Stimulated activated CD8-positive, alpha-beta memory T cell treated with anti-CD3 and anti-CD28 coated beads, Interleukin-2, amount 100 ng/mL, for 48 hours (primary cell): Measurements from ENCODE around the gene MRPL20.
"Not testable (repeated sequence)": the region's sequence is repeated elsewhere in the genome, so short reads cannot be mapped to it uniquely, and the experiment has no call there.

Source experiments
- DNase-seq, 2 donors: peaks; one replicate each; pipeline ENCODE4 v3.0.0-alpha.2; 2020; ENCODE audit warnings: low read depth in 2 of 2

Gene MRPL20

DNA sequence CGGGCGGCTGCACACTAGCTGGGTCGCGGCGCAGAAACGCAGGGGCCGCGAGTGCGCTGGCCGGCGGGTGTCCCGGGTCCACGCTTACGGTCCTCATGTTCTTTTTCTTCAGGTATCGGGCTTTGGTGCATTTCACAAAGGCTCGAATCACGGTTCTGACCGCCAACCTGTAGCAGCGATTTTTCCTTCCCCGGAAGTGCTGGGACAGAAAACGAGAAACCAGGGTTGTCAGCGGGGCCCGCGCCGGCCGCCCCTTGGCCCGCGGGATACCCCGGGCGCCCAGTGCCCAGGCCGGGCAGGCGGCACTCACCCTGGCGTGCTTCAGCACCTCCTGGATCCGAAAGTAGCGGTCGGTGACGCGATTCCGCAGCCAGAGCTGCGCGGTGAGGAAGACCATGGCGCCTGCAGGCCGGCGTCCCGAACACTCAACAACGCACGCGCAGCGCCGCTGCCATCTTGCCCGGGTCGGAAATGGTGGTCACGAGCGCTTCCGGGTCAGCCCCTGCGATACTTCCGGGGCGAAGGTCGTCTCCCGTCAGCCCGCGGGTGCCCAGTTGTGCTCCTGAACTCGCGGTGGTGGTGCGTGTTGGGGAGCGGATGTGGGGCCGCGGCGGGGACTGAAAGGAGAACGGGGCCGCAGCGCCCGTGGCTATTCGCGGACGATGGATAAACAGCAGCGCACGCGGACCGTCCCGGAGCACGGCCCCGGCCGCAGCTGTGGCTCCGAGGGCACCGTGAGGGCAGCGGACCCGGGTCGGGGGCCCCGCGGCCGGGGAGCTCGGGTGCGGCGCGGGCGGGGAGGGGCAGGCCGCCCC lies at the start of gene MRPL20:
TSS of gene MRPL20 (minus strand) at position 473 of the 815 bp plus-strand sequence. CDS start at position 397, 76 bp downstream.
- DNase-seq, result peak; percentile 92 to 93

DNA sequence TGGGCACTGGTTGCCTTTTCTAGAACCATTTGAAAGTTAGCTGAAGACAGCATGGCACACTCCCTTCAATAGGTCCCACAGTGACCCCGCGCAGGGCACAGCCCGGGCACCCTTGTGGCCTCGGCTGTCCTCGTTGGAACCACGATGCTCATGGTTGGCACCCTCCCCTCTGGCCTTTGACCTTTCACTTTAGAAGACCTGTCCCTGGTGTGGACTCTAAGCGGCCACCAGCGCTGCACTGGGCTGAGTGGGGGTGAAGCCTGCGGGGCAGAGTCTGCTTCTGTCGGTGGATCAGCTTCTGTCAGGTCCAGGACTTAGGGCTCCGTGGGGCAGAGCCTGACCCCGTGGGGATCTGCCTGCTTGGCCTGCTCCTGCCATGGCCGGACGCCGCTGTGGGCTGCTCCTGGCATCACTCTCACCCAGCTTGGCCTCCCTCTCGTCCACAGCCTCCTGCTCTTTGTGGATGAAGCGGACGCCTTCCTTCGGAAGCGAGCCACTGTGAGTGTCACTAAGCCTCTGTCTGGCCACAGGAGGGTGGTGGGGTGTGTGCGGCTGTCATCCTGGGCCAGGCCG lies 49.7 kb upstream of the MRPL20 start:
- not testable (repeated sequence) for DNase-seq

DNA sequence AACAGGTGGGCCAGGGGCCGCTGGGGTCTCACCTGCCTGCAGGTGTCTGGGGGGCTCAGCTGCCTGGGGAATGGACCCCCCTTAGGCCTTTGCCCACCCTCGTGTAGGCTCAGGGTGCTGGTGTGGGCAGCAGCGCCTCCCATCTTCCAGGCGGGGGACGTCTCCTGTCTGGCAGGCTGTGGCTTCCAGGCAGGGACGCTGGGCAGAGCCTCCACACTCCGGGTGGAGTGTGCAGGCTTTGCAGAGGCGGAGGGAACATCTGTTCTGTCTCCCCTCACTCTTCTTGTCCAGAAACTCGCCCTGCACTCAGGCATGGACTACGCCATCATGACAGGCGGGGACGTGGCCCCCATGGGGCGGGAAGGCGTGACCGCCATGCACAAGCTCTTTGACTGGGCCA lies 48.8 kb upstream of the MRPL20 start:
- DNase-seq, result not testable (repeated sequence)

DNA sequence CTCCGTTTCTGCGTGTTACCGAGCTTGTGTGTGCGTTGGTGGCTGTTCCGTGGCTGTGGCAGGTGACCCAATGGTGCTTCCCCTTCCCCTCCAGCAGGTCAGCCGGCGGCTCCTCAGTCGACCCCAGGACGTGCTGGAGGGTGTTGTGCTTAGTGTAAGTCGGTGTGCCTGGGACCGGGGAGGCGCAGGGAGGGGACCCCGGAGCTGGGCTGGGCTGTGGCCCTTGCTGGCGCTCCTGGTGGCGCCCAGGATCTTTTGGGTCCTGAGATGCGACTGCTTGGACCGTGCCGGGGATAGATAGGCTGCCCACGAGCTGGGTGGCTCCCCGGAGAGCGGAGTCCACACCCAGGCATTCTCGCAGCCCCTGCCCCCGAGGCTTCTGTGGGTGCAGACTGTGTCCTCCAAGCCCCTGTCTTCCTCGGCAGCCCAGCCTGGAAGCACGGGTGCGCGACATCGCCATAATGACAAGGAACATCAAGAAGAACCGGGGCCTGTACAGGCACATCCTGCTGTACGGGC lies 48.3 kb upstream of the MRPL20 start:
- DNase-seq, result no peak

DNA sequence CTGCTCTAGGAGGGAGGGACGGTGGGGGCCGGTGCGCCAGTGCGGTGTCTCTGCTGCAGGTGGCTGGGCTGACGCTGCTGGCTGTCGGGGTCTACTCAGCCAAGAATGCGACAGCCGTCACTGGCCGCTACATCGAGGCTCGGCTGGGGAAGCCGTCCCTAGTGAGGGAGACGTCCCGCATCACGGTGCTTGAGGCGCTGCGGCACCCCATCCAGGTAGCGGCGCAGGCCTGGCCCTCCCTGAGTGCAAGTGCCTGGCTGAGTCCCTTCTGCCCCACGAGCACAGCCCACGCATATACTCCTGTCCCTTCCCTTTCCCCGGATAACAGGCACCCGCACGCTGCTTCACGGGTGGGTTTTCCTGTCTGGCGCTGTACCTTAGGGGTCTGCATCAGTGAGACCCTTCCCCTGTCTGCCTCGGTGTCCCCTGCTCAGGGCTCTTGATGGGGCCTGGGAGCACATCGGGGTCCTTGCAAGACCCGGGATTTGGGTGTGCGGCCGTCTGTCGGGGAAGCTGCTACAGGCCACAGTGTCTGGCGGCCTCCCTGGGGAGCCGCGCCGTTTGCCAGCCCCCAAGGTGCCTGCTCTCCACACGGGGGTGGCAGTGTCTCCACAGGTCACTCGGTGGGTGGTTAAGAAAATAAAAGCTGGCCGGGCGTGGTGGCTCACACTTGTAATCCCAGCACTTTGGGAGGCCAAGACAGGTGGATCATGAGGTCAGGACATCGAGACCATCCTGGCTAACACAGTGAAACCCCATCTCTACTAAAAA lies 47.4 kb upstream of the MRPL20 start:
- not testable (repeated sequence) for DNase-seq

DNA sequence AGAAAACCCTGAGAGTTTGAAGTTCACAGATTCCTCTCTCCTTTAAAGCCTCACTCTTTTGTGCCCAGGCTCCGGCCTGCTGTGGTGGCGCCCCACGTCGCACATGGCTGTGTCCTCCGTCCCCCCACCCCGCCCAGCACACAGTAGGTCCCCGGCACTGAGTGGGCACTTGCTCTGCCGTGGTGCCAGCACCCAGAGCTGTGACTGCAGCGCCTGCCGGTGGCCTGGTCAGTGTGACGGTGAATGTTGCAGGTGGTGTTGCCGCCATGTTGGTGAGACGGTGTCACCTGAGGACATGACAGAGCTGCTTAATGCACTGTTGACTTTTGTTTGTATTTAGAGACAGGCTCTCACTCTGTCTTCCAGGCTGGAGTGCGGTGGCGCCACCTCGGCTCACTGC lies 45.8 kb upstream of the MRPL20 start:
- DNase-seq, result no peak

DNA sequence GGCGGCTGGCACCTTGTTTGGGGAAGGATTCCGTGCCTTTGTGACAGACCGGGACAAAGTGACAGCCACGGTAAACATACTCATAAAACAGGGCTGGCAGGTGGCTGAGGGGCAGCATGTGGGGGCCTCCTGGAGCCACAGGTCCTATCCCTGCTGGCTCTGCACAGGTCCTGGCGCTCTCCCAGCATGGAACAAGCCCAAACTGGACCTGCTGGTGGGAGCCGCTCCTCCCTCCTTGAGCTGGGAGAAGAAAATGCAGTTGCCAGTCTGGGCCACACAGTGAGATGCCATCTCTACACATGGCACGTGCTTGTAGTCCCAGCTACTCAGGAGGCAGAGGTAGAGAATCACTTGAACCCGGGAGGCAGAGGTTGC lies 45.3 kb upstream of the MRPL20 start:
- DNase-seq, result not testable (repeated sequence)

- DNase-seq, result no peak
These were observed 44.7 kb upstream of the MRPL20 start for GRCh38 chr1:1451696-1452364.

DNA sequence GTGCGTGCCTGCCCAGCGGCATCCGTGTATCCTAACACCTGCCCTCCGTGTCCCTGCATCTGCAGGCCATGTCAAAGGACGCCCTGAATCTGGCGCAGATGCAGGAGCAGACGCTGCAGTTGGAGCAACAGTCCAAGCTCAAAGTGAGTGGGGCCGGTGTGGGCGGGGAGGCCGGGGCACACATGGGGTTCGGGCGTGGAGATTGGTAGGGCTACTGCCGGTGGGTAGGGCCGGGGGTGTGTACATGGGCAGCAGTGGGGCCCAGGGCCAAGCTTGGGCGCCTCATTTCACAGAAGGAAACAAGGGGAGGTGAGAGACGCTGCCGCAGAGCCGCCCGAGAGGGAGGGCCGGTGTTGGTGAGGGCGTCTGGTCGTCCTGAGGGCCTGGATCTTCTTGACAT lies 43.5 kb upstream of the MRPL20 start:
- not testable (repeated sequence) for DNase-seq

DNA sequence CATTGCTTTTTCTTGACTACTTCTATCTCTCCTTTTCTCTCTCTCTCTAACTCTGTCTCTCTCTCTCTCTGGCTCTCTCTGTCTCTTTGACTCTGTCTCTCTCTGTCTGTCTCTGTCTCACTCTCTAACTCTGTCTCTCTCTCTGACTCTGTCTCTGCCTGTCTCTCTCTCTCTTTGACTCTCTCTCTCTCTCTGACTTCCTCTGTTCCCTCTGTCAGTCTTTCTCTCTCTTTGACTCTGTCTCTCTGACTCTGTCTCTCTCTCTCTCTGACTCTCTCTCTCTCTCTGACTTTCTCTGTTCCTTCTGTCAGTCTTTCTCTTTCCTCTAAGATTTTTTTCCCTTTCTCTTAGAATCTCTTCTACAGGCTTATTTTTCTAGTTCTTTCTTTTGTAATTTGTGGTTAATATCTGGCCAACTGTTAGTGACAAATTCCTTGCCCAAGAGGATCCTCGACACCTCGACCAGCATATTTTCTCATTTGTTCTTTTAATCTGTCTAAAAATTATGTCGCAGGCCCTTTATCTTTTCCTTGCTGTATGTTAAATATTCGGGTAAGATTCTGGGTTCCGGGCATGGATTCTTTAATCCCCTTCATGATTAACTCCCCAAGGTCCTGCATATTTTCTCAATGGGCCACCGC lies 42.1 kb upstream of the MRPL20 start, which contains the start of gene ATAD3C:
TSS of gene ATAD3C (plus strand) at position 591 of the 641 bp plus-strand sequence. CDS start 995 bp downstream, outside the sequence.
- no peak for DNase-seq

DNA sequence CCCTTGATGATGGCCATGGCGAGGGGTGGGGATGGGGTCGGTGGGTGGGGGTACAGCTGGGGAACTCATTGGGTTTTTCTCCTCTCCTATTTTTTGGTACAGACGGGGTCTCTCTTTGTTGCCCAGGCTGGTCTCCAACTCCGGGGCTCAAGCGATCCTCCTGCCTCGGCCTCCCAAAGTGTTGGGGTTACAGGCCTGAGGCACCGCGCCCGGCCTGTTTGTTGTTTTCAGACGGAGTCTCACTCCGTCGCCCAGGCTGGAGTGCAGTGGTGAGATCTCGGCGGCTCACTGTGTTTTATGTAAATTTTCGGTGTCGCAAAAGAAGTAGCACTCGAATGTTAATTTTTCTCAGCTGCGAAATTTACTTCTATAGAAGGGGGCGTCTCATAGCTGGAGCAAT lies 39.5 kb upstream of the MRPL20 start:
- DNase-seq, result not testable (repeated sequence)

GRCh38 chr1:1442069-1442770 lies 35.1 kb upstream of the MRPL20 start:
- no peak for DNase-seq

- peak; percentile 52 to 61 for DNase-seq
These were observed 34.2 kb upstream of the MRPL20 start for GRCh38 chr1:1441002-1441888.

- DNase-seq, result no peak
These were observed 33.3 kb upstream of the MRPL20 start for GRCh38 chr1:1440262-1441001.

GRCh38 chr1:1439546-1440261 lies 32.6 kb upstream of the MRPL20 start:
- DNase-seq, result no peak

GRCh38 chr1:1438531-1439381 lies 31.7 kb upstream of the MRPL20 start:
- DNase-seq, result no peak

DNA sequence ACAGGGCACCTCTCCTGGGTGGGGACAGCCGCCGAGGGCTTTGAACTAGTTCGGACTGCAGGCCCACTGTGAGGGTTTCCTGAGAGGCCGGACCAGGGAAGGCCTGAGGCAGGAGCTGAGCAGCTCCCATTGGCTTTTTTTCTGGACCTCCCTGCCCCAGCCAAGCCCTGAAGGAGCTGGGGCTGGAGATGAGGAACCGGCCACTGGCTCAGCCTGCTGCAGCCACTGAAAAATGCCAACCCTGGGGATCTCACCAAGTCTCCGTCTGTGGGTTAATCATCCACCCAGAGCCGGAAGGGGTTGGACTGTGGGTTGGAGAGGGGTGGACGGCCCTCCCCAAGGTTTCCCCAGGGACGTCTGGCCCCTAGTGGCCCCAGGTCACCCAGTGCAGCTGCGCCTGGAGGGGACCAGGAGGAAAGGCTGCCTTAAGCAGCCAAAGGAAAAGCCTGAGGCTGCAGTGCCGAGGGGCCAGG lies 30.8 kb upstream of the MRPL20 start:
- no peak for DNase-seq
